Calu3 (cell line): Measurements from ENCODE around the gene ATG2A. TPM values are rescaled to one million over a fixed set of nuclear protein-coding genes. Genes with fewer than 3 reads are reported as not detected.

Experiments
- BruUV-seq: library from RNA; stranded (reverse); fragments of 400-500 nt; replicated peaks from 2 replicates; lab custom pipeline; 2021; lab: Mats Ljungman, UMichigan
- CTCF ChIA-PET: fragments of 300-600 bp; sonication (Branson Sonifier 250); formaldehyde crosslinking; loops from one replicate; lab custom pipeline; 2022; ENCODE audit warnings: antibody characterized with exemption; lab: Charles Lee
- DNase-seq: peaks from one replicate; pipeline ENCODE4 v3.0.0; 2022
- H3K27ac Mint-ChIP-seq: one replicate; pipeline ENCODE4 v1.8.0; 2022; ENCODE audit warnings: mixed read lengths; ENCODE audit not compliant: unreplicated experiment
- H3K27me3 Mint-ChIP-seq: one replicate; pipeline ENCODE4 v1.8.0; 2022; ENCODE audit warnings: mixed read lengths; ENCODE audit not compliant: unreplicated experiment
- H3K36me3 Mint-ChIP-seq: one replicate; pipeline ENCODE4 v1.8.0; 2022; ENCODE audit warnings: mild to moderate bottlenecking, moderate library complexity, mixed read lengths; ENCODE audit not compliant: insufficient read depth, unreplicated experiment
- H3K4me1 Mint-ChIP-seq: one replicate; pipeline ENCODE4 v1.8.0; 2022; ENCODE audit warnings: mild to moderate bottlenecking, low read depth, mixed read lengths; ENCODE audit not compliant: unreplicated experiment
- H3K4me3 Mint-ChIP-seq: one replicate; pipeline ENCODE4 v1.8.0; 2022; ENCODE audit warnings: mild to moderate bottlenecking, low read depth, moderate library complexity, mixed read lengths; ENCODE audit not compliant: unreplicated experiment
- H3K9me3 Mint-ChIP-seq: one replicate; pipeline ENCODE4 v1.8.0; 2022; ENCODE audit warnings: low read depth, mixed read lengths; ENCODE audit not compliant: unreplicated experiment
- intact Hi-C: fragments of 100-400 bp; cut with micrococcal nuclease; formaldehyde crosslinking; loops from one replicate; pipeline ENCODE4 v1.10.0; 2022; ENCODE audit not compliant: unreplicated experiment
- total RNA-seq: library from RNA; stranded (reverse); gene quantifications from 2 replicates; pipeline ENCODE4 v1.2.3, GENCODE V29; 2022
- TF ChIP-seq, protein P1 (sequence below): fragments of 200-600 bp; IDR thresholded peaks from one replicate; pipeline ENCODE4 v1.8.0; 2022; ENCODE audit warnings: antibody characterized with exemption; ENCODE audit not compliant: unreplicated experiment

The ATG2A gene
- total RNA-seq, 1 experiment from 2014 or later, result 29.6 TPM

GRCh38 chr11:64858467-64859263 lies 58.3 kb downstream of the ATG2A start:
- Mint-ChIP-seq H3K36me3 (peaks cover 49% of the 10 kb centered on the region), H3K27me3 (no peaks in the 10 kb centered on the region), H3K4me1 (peaks cover 28% of the 10 kb centered on the region), H3K9me3 (no peaks in the 10 kb centered on the region), H3K4me3 (no peak overlapping the region), H3K27ac (no peak overlapping the region)
- no peak for DNase-seq
- CTCF ChIA-PET, result interaction anchor here (1.1 kb wide), 1 partner anchor 15 kb away, joined by 3 read pairs; no protein-coding TSS in a partner anchor
- TF ChIP-seq, protein P1, sequence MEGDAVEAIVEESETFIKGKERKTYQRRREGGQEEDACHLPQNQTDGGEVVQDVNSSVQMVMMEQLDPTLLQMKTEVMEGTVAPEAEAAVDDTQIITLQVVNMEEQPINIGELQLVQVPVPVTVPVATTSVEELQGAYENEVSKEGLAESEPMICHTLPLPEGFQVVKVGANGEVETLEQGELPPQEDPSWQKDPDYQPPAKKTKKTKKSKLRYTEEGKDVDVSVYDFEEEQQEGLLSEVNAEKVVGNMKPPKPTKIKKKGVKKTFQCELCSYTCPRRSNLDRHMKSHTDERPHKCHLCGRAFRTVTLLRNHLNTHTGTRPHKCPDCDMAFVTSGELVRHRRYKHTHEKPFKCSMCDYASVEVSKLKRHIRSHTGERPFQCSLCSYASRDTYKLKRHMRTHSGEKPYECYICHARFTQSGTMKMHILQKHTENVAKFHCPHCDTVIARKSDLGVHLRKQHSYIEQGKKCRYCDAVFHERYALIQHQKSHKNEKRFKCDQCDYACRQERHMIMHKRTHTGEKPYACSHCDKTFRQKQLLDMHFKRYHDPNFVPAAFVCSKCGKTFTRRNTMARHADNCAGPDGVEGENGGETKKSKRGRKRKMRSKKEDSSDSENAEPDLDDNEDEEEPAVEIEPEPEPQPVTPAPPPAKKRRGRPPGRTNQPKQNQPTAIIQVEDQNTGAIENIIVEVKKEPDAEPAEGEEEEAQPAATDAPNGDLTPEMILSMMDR, result no peak
- intact Hi-C loops, result no loop called here
- BruUV-seq, result no TSS peak

GRCh38 chr11:64857485-64857884 lies 59.5 kb downstream of the ATG2A start:
- DNase-seq, result no peak
- CTCF ChIA-PET, result interaction anchor here (0.7 to 1.1 kb wide), 5 partner anchors 9 to 157 kb away, joined by 3 to 7 read pairs (median 4); partner anchors contain the start of genes ARL2, BATF2 and EHD1
- Mint-ChIP-seq H3K9me3 (no peaks in the 10 kb centered on the region), H3K36me3 (peaks cover 61% of the 10 kb centered on the region), H3K27ac (no peak overlapping the region), H3K4me3 (no peak overlapping the region), H3K4me1 (peaks cover 39% of the 10 kb centered on the region), H3K27me3 (no peaks in the 10 kb centered on the region)
- TF ChIP-seq, protein P1, result no peak
- intact Hi-C loops, result no loop called here
- BruUV-seq, result no TSS peak

GRCh38 chr11:64856382-64857227 lies 60.4 kb downstream of the ATG2A start:
- H3K27ac Mint-ChIP-seq, result peak overlapping the region; percentile 84
- peak; percentile 91 for DNase-seq
- H3K9me3 Mint-ChIP-seq, result no peaks in the 10 kb centered on the region
- CTCF ChIA-PET, result interaction anchor here (0.5 to 2.1 kb wide), 9 partner anchors 9 to 157 kb away, joined by 3 to 15 read pairs (median 4); partner anchors contain the start of genes ARL2, BATF2 and EHD1
- intact Hi-C loops, result no loop called here
- no peaks in the 10 kb centered on the region for H3K27me3 Mint-ChIP-seq
- peaks cover 45% of the 10 kb centered on the region for H3K4me1 Mint-ChIP-seq
- H3K36me3 Mint-ChIP-seq, result peaks cover 68% of the 10 kb centered on the region
- TF ChIP-seq, protein P1, result no peak
- H3K4me3 Mint-ChIP-seq, result peak overlapping the region; percentile 47
- no TSS peak for BruUV-seq

- BruUV-seq, result TSS peak; percentile 81
- H3K36me3 Mint-ChIP-seq, result peaks cover 76% of the 10 kb centered on the region
- H3K27ac Mint-ChIP-seq, result peak overlapping the region; percentile 84
- H3K27me3 Mint-ChIP-seq, result no peaks in the 10 kb centered on the region
- DNase-seq, result no peak
- H3K4me1 Mint-ChIP-seq, result peaks cover 53% of the 10 kb centered on the region
- no peaks in the 10 kb centered on the region for H3K9me3 Mint-ChIP-seq
- peak overlapping the region; percentile 52 for H3K4me3 Mint-ChIP-seq
- TF ChIP-seq, protein P1, result no peak
- CTCF ChIA-PET, result interaction anchor here (0.5 to 3.1 kb wide), 5 partner anchors 12 to 110 kb away, joined by 4 to 20 read pairs (median 13); partner anchors contain the start of gene EHD1
- intact Hi-C loops, result loop anchor here (2.0 kb wide), 1 partner anchor 39 kb away; no protein-coding TSS in a partner anchor
Measured at GRCh38 chr11:64855596-64856304, 61.3 kb downstream of the ATG2A start.
